Upper lobe of right lung (tissue), 1 donor: ENCODE data around the gene CBY1. TPM values are rescaled to one million over a fixed set of nuclear protein-coding genes. Genes with fewer than 3 reads are reported as not detected.

Experiments
- ATAC-seq: fragments of 200-7000 bp; cut with Tn5 transposase; one replicate; pipeline ENCODE4 v1.9.1; 2020; ENCODE audit warnings: mild to moderate bottlenecking, moderate library complexity
- DNase-seq: peaks from one replicate; pipeline ENCODE4 v3.0.0-alpha.2; 2020
- H3K27ac ChIP-seq: fragments of 200-600 bp; one replicate; pipeline ENCODE4 v1.8.0; 2022
- H3K27me3 ChIP-seq: fragments of 200-600 bp; one replicate; pipeline ENCODE4 v1.8.0; 2022; ENCODE audit warnings: mild to moderate bottlenecking
- H3K36me3 ChIP-seq: fragments of 200-600 bp; one replicate; pipeline ENCODE4 v1.8.0; 2022
- H3K4me1 ChIP-seq: fragments of 200-600 bp; one replicate; pipeline ENCODE4 v1.8.0; 2022
- H3K4me3 ChIP-seq: fragments of 200-600 bp; one replicate; pipeline ENCODE4 v1.8.0; 2022; ENCODE audit warnings: mild to moderate bottlenecking
- H3K9me3 ChIP-seq: fragments of 200-600 bp; one replicate; pipeline ENCODE4 v1.8.0; 2022
- CTCF ChIP-seq: fragments of 200-600 bp; IDR thresholded peaks from one replicate; pipeline ENCODE4 v1.8.0; 2022; ENCODE audit warnings: antibody characterized with exemption
- intact Hi-C: fragments of 100-400 bp; cut with DNase I; formaldehyde crosslinking; loops from one replicate; pipeline ENCODE4 v1.11.0; 2022
- total RNA-seq: library from RNA; stranded (reverse); fragmentation: NEBNext Ultra II Directional; extraction: Animal tissue kit (Norgen Biotek cat#: 25700); gene quantifications from one replicate; pipeline ENCODE4 v1.2.1, GENCODE V29; 2021
- donor health status: DM: no; HTN: yes; CAD: no; lungs with severe emphysema.

The CBY1 gene
- total RNA-seq, 1 donor from 2014 or later, result 34.6 TPM

DNA sequence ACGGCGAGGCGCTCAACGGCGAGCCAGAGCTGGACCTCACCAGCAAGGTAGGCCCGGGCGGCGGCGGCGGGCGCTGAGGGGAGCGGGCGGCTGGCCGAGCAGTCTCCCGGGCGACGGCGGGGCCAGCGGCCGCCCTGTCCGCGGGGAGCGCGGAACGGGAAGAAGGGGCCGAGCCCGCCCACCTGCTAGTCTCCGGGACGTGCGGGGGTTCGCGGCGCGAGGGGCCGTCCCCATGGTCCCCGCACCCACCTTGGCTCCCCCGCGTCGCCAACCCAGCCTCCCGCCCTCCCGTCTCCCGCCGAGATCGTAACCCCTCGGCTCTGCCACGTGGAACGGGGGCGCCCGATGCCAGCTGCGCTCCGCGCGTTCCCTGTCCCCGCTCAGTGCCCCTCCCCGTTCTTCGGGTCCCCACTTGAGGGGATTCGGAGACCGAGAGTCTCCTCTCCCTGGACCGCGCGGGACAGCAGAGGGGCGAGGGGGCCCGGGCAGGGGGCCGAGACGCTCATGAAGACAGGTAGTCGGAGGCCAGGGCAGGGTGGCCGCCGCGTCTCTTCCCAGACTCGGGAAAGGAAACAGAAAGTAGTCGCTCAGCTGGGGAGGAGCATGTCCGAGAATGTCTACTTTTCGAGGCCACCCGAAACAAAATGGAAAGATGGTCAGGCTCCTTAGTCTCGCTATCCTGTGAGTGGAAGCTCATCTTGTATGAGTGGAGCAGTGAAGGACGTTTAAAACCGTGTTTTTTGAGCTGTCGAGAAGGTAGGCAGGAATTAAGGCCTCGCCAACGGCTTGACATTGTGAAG lies 49.9 kb downstream of the CBY1 start:
- intact Hi-C loops, result no loop called here
- Histone ChIP-seq H3K36me3 (peaks cover 16% of the 10 kb centered on the region), H3K4me3 (peak overlapping the region; percentile 84), H3K27ac (peak overlapping the region; percentile 95), H3K4me1 (peaks cover 27% of the 10 kb centered on the region), H3K27me3 (no peaks in the 10 kb centered on the region), H3K9me3 (no peaks in the 10 kb centered on the region)
- peak; percentile 4 for ATAC-seq
- no peak for TF ChIP-seq CTCF
- peak; percentile 80 for DNase-seq

DNA sequence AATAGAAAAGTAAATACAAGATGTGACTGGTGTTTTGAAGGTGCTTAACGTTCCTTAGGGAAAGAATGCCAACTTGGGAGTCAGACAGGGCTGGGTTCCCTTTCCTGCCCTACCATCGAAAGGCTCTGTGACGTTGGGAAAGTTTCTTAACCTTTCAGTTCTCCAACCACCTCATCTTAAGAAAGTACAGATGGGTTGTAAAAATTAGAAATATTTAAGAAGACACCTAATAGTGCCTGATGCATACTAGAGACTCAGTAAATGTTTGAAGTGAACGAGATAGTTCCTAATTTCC lies 50.4 kb downstream of the CBY1 start:
- Histone ChIP-seq H3K27ac (peak overlapping the region; percentile 95), H3K36me3 (peaks cover 16% of the 10 kb centered on the region), H3K4me1 (peaks cover 27% of the 10 kb centered on the region), H3K9me3 (no peaks in the 10 kb centered on the region), H3K27me3 (no peaks in the 10 kb centered on the region), H3K4me3 (peak overlapping the region; percentile 84)
- ATAC-seq (no peak), DNase-seq (no peak)
- intact Hi-C loops, result no loop called here
- TF ChIP-seq CTCF, result no peak

GRCh38 chr22:38707346-38707745 lies 50.9 kb downstream of the CBY1 start:
- Histone ChIP-seq H3K4me1 (peaks cover 27% of the 10 kb centered on the region), H3K9me3 (no peaks in the 10 kb centered on the region), H3K4me3 (peak overlapping the region; percentile 84), H3K36me3 (peaks cover 16% of the 10 kb centered on the region), H3K27ac (no peak overlapping the region), H3K27me3 (no peaks in the 10 kb centered on the region)
- no peak for ATAC-seq
- DNase-seq, result no peak
- no peak for TF ChIP-seq CTCF
- intact Hi-C loops, result no loop called here

DNA sequence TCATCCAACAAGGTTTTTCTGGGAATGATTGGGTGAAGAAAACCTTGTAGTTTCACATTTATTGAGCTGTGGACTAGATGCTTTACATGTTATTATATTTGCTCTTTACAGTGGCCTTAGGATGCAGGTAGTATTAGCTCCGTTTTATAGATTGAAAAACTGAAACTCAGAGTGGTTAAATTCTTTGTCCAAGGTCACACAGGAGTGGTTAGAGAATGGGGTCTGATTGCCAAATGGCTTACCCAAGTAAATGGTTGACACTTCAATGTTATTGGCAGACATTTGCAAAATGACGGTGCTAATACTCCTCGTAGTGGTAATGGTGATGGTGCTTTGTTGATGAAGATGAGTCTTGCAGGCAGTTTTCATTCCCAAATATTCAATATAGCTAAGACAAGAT lies 51.5 kb downstream of the CBY1 start:
- H3K4me1 ChIP-seq, result peaks cover 27% of the 10 kb centered on the region
- peak overlapping the region; percentile 84 for H3K4me3 ChIP-seq

DNA sequence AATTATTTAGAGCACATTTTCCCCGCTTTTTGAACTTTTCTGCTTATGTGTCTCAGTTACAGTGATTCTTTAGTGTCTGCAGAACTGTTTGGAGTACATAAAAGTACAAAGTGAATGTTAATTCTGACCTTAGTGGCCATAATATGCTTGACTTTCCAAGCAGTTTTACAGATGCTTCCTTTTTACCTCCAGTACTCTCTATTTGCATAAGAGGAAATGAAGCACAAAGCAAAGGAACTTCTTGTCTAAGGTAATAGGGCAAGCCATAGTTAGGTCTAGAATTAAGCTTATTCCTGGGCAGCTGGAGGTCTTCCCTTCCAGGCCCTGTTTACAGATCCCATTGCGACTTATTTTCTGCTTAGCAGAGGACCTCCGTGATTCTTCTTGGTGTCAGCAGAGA lies 52.9 kb downstream of the CBY1 start:
- intact Hi-C loops, result no loop called here
- ATAC-seq (no peak), DNase-seq (no peak)
- no peak for TF ChIP-seq CTCF
- Histone ChIP-seq H3K27ac (no peak overlapping the region), H3K36me3 (peaks cover 16% of the 10 kb centered on the region), H3K9me3 (no peaks in the 10 kb centered on the region), H3K27me3 (no peaks in the 10 kb centered on the region), H3K4me1 (peaks cover 36% of the 10 kb centered on the region), H3K4me3 (no peak overlapping the region)

More for the DNA sequence above, 51.5 kb downstream of the CBY1 start:
- no peaks in the 10 kb centered on the region for H3K27me3 ChIP-seq
- intact Hi-C loops, result no loop called here
- DNase-seq, result no peak
- TF ChIP-seq CTCF, result no peak
- H3K36me3 ChIP-seq, result peaks cover 16% of the 10 kb centered on the region
- no peak for ATAC-seq
- H3K27ac ChIP-seq, result no peak overlapping the region
- no peaks in the 10 kb centered on the region for H3K9me3 ChIP-seq
